Measurements from ENCODE around the gene C1orf198.

Gene C1orf198

GRCh38 chr1:230857822-230858221, 10.5 kb downstream of the C1orf198 start:
- no peak for DNase-seq (ENCODE audit: low read depth)
- no peak overlapping the region for H3K4me3 ChIP-seq (ENCODE audit: low read depth, low read length)
- no peak for TF ChIP-seq CTCF (IDR thresholded peaks at IDR 0.05; ENCODE audit: low read depth, low read length, missing control alignments)

GRCh38 chr1:230857077-230857476, 11.2 kb downstream of the C1orf198 start:
- no peak overlapping the region for H3K4me3 ChIP-seq (ENCODE audit: low read depth, low read length)

GRCh38 chr1:230855886-230856285, 12.4 kb downstream of the C1orf198 start:
- H3K4me3 ChIP-seq (ENCODE audit: low read depth, low read length), result no peak overlapping the region

More at GRCh38 chr1:230857077-230857476, 11.2 kb downstream of the C1orf198 start:
- DNase-seq (ENCODE audit: low read depth), result no peak
- no peak for TF ChIP-seq CTCF (IDR thresholded peaks at IDR 0.05; ENCODE audit: low read depth, low read length, missing control alignments)

GRCh38 chr1:230854423-230854822, 13.9 kb downstream of the C1orf198 start:
- DNase-seq (ENCODE audit: low read depth), result no peak
- H3K4me3 ChIP-seq (ENCODE audit: low read depth, low read length), result no peak overlapping the region
- no peak for TF ChIP-seq CTCF (IDR thresholded peaks at IDR 0.05; ENCODE audit: low read depth, low read length, missing control alignments)

More at GRCh38 chr1:230855886-230856285, 12.4 kb downstream of the C1orf198 start:
- no peak for DNase-seq (ENCODE audit: low read depth)
- TF ChIP-seq CTCF (IDR thresholded peaks at IDR 0.05; ENCODE audit: low read depth, low read length, missing control alignments), result no peak

- no peak for TF ChIP-seq CTCF (IDR thresholded peaks at IDR 0.05; ENCODE audit: low read depth, low read length, missing control alignments)
- H3K4me3 ChIP-seq (ENCODE audit: low read depth, low read length), result no peak overlapping the region
- no peak for DNase-seq (ENCODE audit: low read depth)
Measured at GRCh38 chr1:230853731-230854130, 14.6 kb downstream of the C1orf198 start.

GRCh38 chr1:230852959-230853358, 15.4 kb downstream of the C1orf198 start:
- no peak for TF ChIP-seq CTCF (IDR thresholded peaks at IDR 0.05; ENCODE audit: low read depth, low read length, missing control alignments)
- DNase-seq (ENCODE audit: low read depth), result no peak
- no peak overlapping the region for H3K4me3 ChIP-seq (ENCODE audit: low read depth, low read length)

GRCh38 chr1:230851291-230851691, 17.0 kb downstream of the C1orf198 start:
- H3K4me3 ChIP-seq (ENCODE audit: low read depth, low read length), result no peak overlapping the region
- TF ChIP-seq CTCF (IDR thresholded peaks at IDR 0.05; ENCODE audit: low read depth, low read length, missing control alignments), result no peak
- DNase-seq (ENCODE audit: low read depth), result no peak

Data from GM12864 (cell line).